Measurements from ENCODE around the gene TXLNB.

DNA sequence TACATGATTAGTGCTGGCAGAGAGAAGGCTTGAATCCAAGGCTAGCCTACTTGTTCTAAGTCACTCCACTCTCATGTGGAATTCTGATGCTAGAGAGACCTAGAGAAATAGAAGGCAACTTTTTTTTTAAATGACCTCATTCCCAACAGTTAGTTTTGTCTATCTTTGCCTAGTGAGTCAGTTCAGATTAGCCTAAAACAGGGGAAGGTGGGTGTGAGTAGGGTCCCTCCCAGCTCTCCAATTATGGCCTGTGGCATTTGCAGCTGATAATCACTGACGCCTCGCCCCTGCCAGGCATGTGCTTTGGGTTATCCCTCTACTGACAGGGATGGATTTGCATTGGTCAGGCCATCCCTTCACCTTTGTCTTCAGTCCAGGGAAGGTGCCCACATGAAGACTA is 13.6 kb downstream of the TXLNB start:
- TF ChIP-seq, protein P1, sequence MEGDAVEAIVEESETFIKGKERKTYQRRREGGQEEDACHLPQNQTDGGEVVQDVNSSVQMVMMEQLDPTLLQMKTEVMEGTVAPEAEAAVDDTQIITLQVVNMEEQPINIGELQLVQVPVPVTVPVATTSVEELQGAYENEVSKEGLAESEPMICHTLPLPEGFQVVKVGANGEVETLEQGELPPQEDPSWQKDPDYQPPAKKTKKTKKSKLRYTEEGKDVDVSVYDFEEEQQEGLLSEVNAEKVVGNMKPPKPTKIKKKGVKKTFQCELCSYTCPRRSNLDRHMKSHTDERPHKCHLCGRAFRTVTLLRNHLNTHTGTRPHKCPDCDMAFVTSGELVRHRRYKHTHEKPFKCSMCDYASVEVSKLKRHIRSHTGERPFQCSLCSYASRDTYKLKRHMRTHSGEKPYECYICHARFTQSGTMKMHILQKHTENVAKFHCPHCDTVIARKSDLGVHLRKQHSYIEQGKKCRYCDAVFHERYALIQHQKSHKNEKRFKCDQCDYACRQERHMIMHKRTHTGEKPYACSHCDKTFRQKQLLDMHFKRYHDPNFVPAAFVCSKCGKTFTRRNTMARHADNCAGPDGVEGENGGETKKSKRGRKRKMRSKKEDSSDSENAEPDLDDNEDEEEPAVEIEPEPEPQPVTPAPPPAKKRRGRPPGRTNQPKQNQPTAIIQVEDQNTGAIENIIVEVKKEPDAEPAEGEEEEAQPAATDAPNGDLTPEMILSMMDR (IDR thresholded peaks at IDR 0.05): no peak
- TF ChIP-seq POLR2A (IDR thresholded peaks at IDR 0.05): no peak
